ENCODE data around the gene TBATA.

Gene TBATA

DNA sequence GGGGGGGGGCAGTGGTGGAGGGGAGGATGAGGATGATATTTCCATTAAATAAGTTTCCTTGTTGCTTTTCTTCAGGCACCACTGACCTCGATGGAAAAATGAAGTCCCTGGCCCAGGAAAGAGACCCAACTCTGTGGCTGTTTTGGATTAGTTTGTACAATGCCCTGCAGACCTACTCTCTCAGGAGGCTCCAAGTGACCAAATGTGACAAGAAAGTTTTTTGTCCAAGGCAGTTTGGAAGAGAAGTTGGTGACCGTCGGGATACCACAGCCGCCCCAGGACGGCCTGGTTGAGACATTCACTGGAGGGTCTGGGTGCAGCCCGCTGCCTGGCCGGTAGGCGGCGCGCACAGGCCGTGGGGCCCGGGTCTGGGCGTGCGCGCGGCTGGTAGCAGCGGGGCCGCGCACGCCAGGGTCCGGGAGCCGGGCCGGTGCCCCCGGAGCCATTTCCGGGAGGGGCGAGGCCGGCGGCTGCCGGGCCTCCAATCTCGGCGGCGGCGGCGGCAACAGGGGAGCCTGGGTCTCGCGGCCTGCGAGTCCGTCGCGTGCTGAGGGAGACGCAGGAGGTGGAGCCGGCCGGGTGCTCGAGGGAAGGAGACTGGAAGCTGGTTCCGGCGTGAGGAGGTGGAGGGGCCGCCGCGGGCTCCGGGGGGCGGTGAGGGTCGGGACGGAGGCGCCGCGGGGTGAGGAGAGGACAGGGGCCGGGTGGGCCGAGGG is 30.5 kb upstream of the TBATA start, which contains the start of gene SGPL1:
SGPL1 (plus strand) TSS at position 445 of the 716 bp plus-strand sequence. CDS start 906 bp downstream, outside the sequence.
- TF ChIP-seq CTCF (IDR thresholded peaks at IDR 0.05) (peak; percentile 99), ZFX (IDR thresholded peaks at IDR 0.05; ENCODE audit: borderline replicate concordance) (no peak)
- peak within 1 kb of the TSS; percentile 92 for H3K27ac ChIP-seq

DNA sequence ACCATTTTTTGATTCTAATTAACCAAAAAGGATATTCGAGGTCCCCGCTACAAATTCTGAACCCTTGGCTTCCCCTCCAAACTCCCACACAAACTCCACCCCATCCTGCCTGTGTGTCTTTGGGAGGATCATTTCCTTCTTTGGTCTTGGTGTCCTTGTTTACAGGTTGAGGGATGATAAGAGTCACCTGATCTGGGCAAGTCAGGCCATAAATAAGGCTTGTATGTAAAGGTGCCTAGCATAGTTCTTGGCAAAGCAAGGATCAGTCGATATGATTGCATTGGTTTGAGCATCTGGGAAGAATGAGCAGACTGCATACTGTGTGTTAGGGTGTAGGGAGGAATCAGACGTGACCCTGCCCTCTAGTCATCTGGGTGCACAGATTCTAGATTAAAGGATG is 28.9 kb upstream of the TBATA start:
- TF ChIP-seq ZFX (IDR thresholded peaks at IDR 0.05; ENCODE audit: borderline replicate concordance), result no peak
- TF ChIP-seq CTCF (IDR thresholded peaks at IDR 0.05), result no peak
- H3K27ac ChIP-seq, result no peak overlapping the region

DNA sequence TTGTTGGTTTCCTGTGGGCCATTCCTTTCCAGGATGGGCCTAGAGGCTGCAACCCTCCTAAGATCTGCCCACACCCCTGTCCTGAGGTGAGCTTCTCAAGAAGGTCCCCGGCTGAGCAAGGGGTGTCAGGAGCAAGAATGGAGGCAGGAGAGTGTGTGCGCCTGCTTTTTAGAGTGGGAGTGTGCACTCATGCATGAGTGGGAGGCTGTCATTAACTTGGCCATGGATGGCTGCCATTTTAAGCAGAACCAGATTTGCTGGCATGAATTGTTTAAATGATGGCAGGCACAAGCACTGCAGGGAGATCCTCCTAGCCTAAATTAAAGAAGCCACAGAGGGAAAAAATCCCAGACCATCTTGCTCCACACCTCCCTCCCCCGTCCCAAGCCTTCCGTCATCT is 27.6 kb upstream of the TBATA start:
- no peak overlapping the region for H3K27ac ChIP-seq
- TF ChIP-seq CTCF (IDR thresholded peaks at IDR 0.05) (no peak), ZFX (IDR thresholded peaks at IDR 0.05; ENCODE audit: borderline replicate concordance) (no peak)

GRCh38 chr10:70811881-70812280 is 26.7 kb upstream of the TBATA start:
- H3K27ac ChIP-seq, result no peak overlapping the region
- TF ChIP-seq CTCF (IDR thresholded peaks at IDR 0.05) (no peak), ZFX (IDR thresholded peaks at IDR 0.05; ENCODE audit: borderline replicate concordance) (no peak)

GRCh38 chr10:70810967-70811366 is 25.8 kb upstream of the TBATA start:
- TF ChIP-seq CTCF (IDR thresholded peaks at IDR 0.05) (no peak), ZFX (IDR thresholded peaks at IDR 0.05; ENCODE audit: borderline replicate concordance) (no peak)
- no peak overlapping the region for H3K27ac ChIP-seq

DNA sequence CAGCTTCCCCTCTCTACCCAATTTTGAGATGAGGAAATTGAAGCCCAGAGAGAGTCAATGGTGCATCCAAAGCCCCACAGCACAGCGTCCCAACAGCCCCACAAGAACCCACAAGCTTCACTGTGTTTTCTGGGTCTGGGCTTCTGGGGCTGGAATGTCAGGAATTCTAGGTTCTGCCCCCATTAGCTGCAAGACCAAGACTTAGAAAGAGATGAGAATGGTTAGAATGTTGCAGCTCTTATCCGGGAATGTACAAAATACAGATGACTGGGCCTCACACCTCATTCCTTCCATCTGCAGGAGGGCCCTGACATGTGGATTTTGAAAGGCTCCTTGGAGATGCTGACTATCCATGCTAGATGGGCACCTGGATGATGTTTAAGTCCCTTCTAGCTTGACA is 24.5 kb upstream of the TBATA start:
- no peak for TF ChIP-seq CTCF (IDR thresholded peaks at IDR 0.05)
- no peak overlapping the region for H3K27ac ChIP-seq

GRCh38 chr10:70809011-70809611 is 23.9 kb upstream of the TBATA start:
- no peak for TF ChIP-seq ZFX (IDR thresholded peaks at IDR 0.05; ENCODE audit: borderline replicate concordance)
- TF ChIP-seq CTCF (IDR thresholded peaks at IDR 0.05), result no peak
- no peak overlapping the region for H3K27ac ChIP-seq

All from 22Rv1 (cell line).